BJ (cell line): ENCODE data around the gene LINS1. TPM values are rescaled to one million over a fixed set of nuclear protein-coding genes. Genes with fewer than 3 reads are reported as not detected.

Experiments used
- CTCF ChIA-PET: fragments of 350-600 bp; formaldehyde crosslinking; extraction: SDS; loops from one replicate; lab custom pipeline; 2021; ENCODE audit warnings: antibody characterized with exemption, inconsistent platforms; lab: Yijun Ruan, JAX
- POLR2A ChIA-PET: fragments of 300-600 bp; sonication (Branson Sonifier 250); formaldehyde crosslinking; extraction: SDS; loops from one replicate; lab custom pipeline; 2021; ENCODE audit warnings: antibody characterized with exemption; lab: Charles Lee
- DNase-seq: peaks from one replicate; pipeline ENCODE4 v3.0.0-alpha.2; 2011; ENCODE audit warnings: low read depth
- H3K27me3 ChIP-seq: 2 replicates; pipeline ENCODE4 v1.6.0; 2011; ENCODE audit warnings: low read length; ENCODE audit not compliant: control insufficient read depth, insufficient read depth
- H3K36me3 ChIP-seq: 2 replicates; pipeline ENCODE4 v1.5.1; 2011; ENCODE audit warnings: low read length; ENCODE audit not compliant: control insufficient read depth, insufficient read depth
- H3K4me3 ChIP-seq: 2 replicates; pipeline ENCODE4 v1.5.1; 2011; ENCODE audit warnings: low read depth, mild to moderate bottlenecking, control low read depth, low read length
- polyA plus RNA-seq: library from polyadenylated mRNA; depleted of rRNA; stranded (reverse); fragments of >200 nt; gene quantifications from 2 replicates; pipeline ENCODE4 v1.2.3, GENCODE V29; 2011
- TF ChIP-seq, protein P1 (sequence below): IDR thresholded peaks from 2 replicates; pipeline ENCODE4 v1.5.1; 2011; ENCODE audit warnings: low read depth, mild to moderate bottlenecking, control low read depth, inconsistent platforms, low read length, moderate library complexity; ENCODE audit not compliant: insufficient read depth

Gene LINS1
- polyA plus RNA-seq, 1 experiment: 5.9 TPM

DNA sequence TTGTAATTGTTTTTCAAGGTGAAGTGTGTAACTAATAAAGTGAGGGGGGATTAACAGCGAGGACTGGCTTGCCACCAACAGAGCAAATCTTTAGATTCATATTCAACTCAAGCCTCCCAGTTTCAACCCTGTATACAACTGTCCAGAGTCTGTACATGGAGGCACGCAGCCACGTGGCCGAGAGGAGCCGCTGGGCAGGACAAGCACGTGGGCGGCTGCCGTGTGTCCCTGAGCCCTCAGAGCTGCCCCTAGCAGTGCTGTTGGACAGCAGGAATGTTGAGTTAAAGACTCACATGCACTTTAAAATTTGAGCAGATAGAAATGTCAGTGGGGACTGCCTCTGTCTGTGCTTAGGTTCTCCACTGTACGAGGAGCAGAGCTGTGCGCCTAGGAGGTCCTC lies 29.8 kb upstream of the LINS1 start:
- POLR2A ChIA-PET: no interaction called here
- Histone ChIP-seq H3K36me3 (peaks cover 4% of the 10 kb centered on the region; the same call in 1 of the 2 replicates), H3K27me3 (no peaks in the 10 kb centered on the region), H3K4me3 (no peak overlapping the region)
- no peak for DNase-seq
- TF ChIP-seq, protein P1, sequence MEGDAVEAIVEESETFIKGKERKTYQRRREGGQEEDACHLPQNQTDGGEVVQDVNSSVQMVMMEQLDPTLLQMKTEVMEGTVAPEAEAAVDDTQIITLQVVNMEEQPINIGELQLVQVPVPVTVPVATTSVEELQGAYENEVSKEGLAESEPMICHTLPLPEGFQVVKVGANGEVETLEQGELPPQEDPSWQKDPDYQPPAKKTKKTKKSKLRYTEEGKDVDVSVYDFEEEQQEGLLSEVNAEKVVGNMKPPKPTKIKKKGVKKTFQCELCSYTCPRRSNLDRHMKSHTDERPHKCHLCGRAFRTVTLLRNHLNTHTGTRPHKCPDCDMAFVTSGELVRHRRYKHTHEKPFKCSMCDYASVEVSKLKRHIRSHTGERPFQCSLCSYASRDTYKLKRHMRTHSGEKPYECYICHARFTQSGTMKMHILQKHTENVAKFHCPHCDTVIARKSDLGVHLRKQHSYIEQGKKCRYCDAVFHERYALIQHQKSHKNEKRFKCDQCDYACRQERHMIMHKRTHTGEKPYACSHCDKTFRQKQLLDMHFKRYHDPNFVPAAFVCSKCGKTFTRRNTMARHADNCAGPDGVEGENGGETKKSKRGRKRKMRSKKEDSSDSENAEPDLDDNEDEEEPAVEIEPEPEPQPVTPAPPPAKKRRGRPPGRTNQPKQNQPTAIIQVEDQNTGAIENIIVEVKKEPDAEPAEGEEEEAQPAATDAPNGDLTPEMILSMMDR: no peak
- CTCF ChIA-PET: interaction anchor here (1.6 kb wide), 1 partner anchor 241 kb away, joined by 9 read pairs; no protein-coding TSS in a partner anchor

DNA sequence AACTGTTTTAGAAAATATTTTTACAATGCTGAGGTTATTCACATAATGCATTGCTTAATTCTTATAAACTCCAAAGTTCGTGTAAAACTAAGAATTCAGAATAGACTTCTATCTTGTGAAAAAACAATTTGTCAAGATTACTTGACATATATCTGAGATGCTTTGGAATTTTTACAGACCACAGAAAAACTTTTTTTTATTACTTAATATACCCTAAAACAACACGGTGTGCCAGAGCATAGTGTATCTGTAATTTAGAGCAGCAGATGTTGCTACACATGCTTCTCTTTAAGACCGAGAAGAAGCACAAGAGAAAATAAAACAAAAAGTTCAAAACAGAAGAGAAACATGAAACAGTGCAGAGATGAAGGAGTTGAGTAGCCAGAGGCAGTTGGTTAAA lies 26.8 kb upstream of the LINS1 start:
- H3K27me3 ChIP-seq: no peaks in the 10 kb centered on the region
- H3K36me3 ChIP-seq: peaks cover 4% of the 10 kb centered on the region; the same call in 1 of the 2 replicates
- ChIA-PET POLR2A (no interaction called here), CTCF (interaction anchor here (1.3 kb wide), 1 partner anchor 244 kb away, joined by 7 read pairs; no protein-coding TSS in a partner anchor)
- no peak overlapping the region for H3K4me3 ChIP-seq
- TF ChIP-seq, protein P1: no peak
- DNase-seq: peak; percentile 67

DNA sequence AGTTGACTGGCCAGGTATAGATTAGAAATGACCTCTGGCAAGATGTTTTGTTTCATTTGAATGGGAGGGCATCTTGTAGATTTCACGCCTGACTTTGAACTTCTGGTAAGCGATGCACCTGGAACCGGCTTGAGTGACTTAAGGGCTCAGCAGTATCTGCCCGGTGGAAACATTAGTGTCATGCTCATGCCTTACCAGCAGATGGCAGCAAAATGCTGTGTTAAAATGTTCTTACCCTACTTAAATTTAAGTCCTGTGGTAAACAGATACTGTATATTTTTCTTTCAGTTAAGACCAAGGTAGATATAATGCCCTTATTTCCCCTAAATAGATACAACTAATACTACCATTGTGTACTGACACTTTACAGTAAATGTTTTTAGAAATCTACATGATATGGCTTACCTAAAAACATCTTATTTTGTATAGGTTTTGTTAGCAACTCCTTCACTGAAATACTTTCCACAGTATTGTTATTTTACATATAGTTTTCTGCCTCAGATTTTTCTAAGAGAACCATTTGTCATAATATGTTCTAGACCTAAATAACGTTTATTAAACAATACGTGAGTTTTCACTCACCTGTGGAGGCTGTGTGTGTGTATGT lies 25.9 kb upstream of the LINS1 start:
- peaks cover 4% of the 10 kb centered on the region; the same call in 1 of the 2 replicates for H3K36me3 ChIP-seq
- H3K27me3 ChIP-seq: no peaks in the 10 kb centered on the region
- TF ChIP-seq, protein P1: peak; percentile 70
- ChIA-PET CTCF (interaction anchor here (0.7 to 1.1 kb wide), 11 partner anchors 9 to 384 kb away, joined by 3 to 7 read pairs (median 3); no protein-coding TSS in a partner anchor), POLR2A (no interaction called here)
- no peak overlapping the region for H3K4me3 ChIP-seq
- DNase-seq: peak; percentile 57

DNA sequence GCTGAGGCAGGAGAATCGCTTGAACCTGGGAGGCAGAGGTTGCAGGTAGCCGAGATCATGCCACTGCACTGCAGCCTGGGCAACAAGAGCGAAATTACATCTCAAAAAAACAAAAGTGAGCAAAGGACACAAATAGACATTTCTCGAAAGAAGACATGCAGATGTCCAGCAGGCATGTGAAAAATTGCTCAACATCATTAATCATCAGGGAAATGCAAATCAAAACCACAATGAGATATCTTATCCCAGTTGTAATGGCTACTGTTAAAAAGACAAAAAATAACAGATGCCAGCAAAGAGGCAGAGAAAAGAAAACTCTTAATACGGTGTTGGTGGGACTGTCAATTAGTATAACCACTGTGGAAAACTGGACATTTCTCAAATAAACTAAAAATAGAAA lies 21.3 kb upstream of the LINS1 start:
- no peak for DNase-seq
- TF ChIP-seq, protein P1: no peak
- Histone ChIP-seq H3K27me3 (no peaks in the 10 kb centered on the region), H3K36me3 (no peaks in the 10 kb centered on the region), H3K4me3 (no peak overlapping the region)
- CTCF ChIA-PET: interaction anchor here (1.2 to 2.6 kb wide), 2 partner anchors 48 to 295 kb away, joined by 5 to 11 read pairs; no protein-coding TSS in a partner anchor
- POLR2A ChIA-PET: no interaction called here

DNA sequence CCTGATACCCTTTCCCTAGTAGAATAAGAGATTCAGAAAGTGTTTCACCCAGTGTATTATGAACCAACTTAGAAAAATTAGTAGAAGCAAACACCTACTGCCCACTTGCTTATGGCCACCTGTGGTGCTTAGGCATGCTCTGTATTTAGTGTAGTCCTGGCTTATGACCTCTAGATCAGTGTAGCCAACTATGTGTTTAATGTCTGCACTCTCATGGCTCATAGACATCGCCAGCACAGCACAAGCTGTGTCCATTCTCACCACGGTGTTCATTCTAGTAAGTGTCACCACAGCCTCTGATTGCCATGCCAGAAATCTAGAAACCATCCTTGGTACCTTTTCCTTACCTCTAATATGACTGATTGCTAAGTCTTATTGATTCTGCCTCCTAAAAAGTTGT lies 14.7 kb upstream of the LINS1 start:
- no peak for DNase-seq
- H3K27me3 ChIP-seq: no peaks in the 10 kb centered on the region
- CTCF ChIA-PET: no interaction called here

More for the DNA sequence above, 14.7 kb upstream of the LINS1 start:
- TF ChIP-seq, protein P1: no peak
- Histone ChIP-seq H3K36me3 (peaks cover 6% of the 10 kb centered on the region; the same call in 1 of the 2 replicates), H3K4me3 (no peak overlapping the region)
- POLR2A ChIA-PET: no interaction called here
